Neuronal stem cell (in vitro differentiated cells): Measurements from ENCODE around the gene TBATA. TPM values are rescaled to one million over a fixed set of nuclear protein-coding genes. Genes with fewer than 3 reads are reported as not detected.

Experiments used
- DNase-seq: peaks from one replicate; pipeline ENCODE4 v3.0.0-alpha.2; 2013; ENCODE audit warnings: low spot score
- H2AFZ ChIP-seq: one replicate; pipeline ENCODE4 v1.6.1; 2013; ENCODE audit warnings: mild to moderate bottlenecking, low read length, inconsistent platforms
- H2AK5ac ChIP-seq: 2 replicates; pipeline ENCODE4 v1.6.1; 2013; ENCODE audit warnings: low read depth, mild to moderate bottlenecking, inconsistent platforms, low read length, moderate library complexity, mixed read lengths
- H2BK120ac ChIP-seq: 2 replicates; pipeline ENCODE4 v1.6.1; 2013; ENCODE audit warnings: low read depth, mild to moderate bottlenecking, inconsistent platforms, low read length, moderate library complexity, mixed read lengths
- H2BK12ac ChIP-seq: one replicate; pipeline ENCODE4 v1.6.1; 2013; ENCODE audit warnings: low read length, inconsistent platforms
- H2BK15ac ChIP-seq: 2 replicates; pipeline ENCODE4 v1.6.1; 2013; ENCODE audit warnings: mild to moderate bottlenecking, low read length, inconsistent platforms, mixed read lengths
- H2BK5ac ChIP-seq: one replicate; pipeline ENCODE4 v1.6.1; 2013; ENCODE audit warnings: inconsistent platforms, mild to moderate bottlenecking, low read length, moderate library complexity
- H3K14ac ChIP-seq: one replicate; pipeline ENCODE4 v1.6.1; 2013; ENCODE audit warnings: low read length, inconsistent platforms
- H3K18ac ChIP-seq: 2 replicates; pipeline ENCODE4 v1.6.1; 2013; ENCODE audit warnings: low read length, inconsistent platforms
- H3K23ac ChIP-seq: 2 replicates; pipeline ENCODE4 v1.6.1; 2013; ENCODE audit warnings: low read depth, mild to moderate bottlenecking, mixed read lengths, low read length, inconsistent platforms; ENCODE audit not compliant: poor library complexity
- H3K27ac ChIP-seq: replicated peaks from 3 replicates; pipeline ENCODE4 v1.5.1; 2013; ENCODE audit warnings: low read length, inconsistent platforms
- H3K27me3 ChIP-seq, 3 experiments: 2 replicates each; pipeline ENCODE4 v1.6.1; 2013; ENCODE audit warnings: low read length in 3 of 3, mild to moderate bottlenecking in 2 of 3, inconsistent platforms in 1 of 3, low read depth in 1 of 3, mixed read lengths in 1 of 3, moderate library complexity in 1 of 3; ENCODE audit not compliant: control insufficient read depth in 3 of 3, insufficient read depth in 3 of 3
- H3K36me3 ChIP-seq, 2 donors: replicated peaks in 1 of 2; 2 replicates each; pipeline ENCODE4 v1.6.1; 2013; ENCODE audit warnings: low read length in 2 of 2; ENCODE audit not compliant: control insufficient read depth in 2 of 2, insufficient read depth in 2 of 2
- H3K4ac ChIP-seq: 2 replicates; pipeline ENCODE4 v1.6.1; 2013; ENCODE audit warnings: inconsistent platforms, mild to moderate bottlenecking, low read length, moderate library complexity
- H3K4me1 ChIP-seq, 2 donors: 1 replicate in 1 of 2; 2 replicates in 1 of 2; pipeline ENCODE4 v1.6.1; 2013; ENCODE audit warnings: low read length in 2 of 2, low read depth in 1 of 2; ENCODE audit not compliant: control insufficient read depth in 2 of 2, insufficient read depth in 1 of 2
- H3K4me2 ChIP-seq: one replicate; pipeline ENCODE4 v1.6.1; 2013; ENCODE audit warnings: mild to moderate bottlenecking, low read length, inconsistent platforms; ENCODE audit not compliant: insufficient read depth, poor library complexity, severe bottlenecking
- H3K4me3 ChIP-seq, 2 donors: 2 replicates each; pipeline ENCODE4 v1.5.1; 2013; ENCODE audit warnings: low read length in 2 of 2, mild to moderate bottlenecking in 2 of 2, inconsistent platforms in 1 of 2, moderate library complexity in 1 of 2
- H3K79me1 ChIP-seq: one replicate; pipeline ENCODE4 v1.6.1; 2013; ENCODE audit warnings: low read depth, mild to moderate bottlenecking, inconsistent platforms, low read length, moderate library complexity
- H3K9ac ChIP-seq: one replicate; pipeline ENCODE4 v1.6.1; 2013; ENCODE audit warnings: mild to moderate bottlenecking, low read depth, low read length, inconsistent platforms; ENCODE audit not compliant: poor library complexity
- H3K9me3 ChIP-seq, 2 donors: replicated peaks in 1 of 2; 2 replicates each; pipeline versions ENCODE3 to v1.6.1; 2013; ENCODE audit warnings: low read length in 2 of 2, mild to moderate bottlenecking in 2 of 2, inconsistent platforms in 1 of 2, low read depth in 1 of 2, mixed read lengths in 1 of 2, moderate library complexity in 1 of 2; ENCODE audit not compliant: control insufficient read depth in 2 of 2, insufficient read depth in 1 of 2
- H4K8ac ChIP-seq: one replicate; pipeline ENCODE4 v1.6.1; 2013; ENCODE audit warnings: low read depth, mild to moderate bottlenecking, inconsistent platforms, low read length, moderate library complexity
- H4K91ac ChIP-seq: one replicate; pipeline ENCODE4 v1.6.1; 2013; ENCODE audit warnings: low read length, low read depth, mild to moderate bottlenecking, inconsistent platforms; ENCODE audit not compliant: poor library complexity
- WGBS, 2 donors: extraction: QIAGEN DNeasy Blood & Tissue Kit; methylation state at CpG; one replicate each; pipeline ENCODE4 v1.1.7; 2013; ENCODE audit warnings: missing lambda C conversion rate in 2 of 2, mixed read lengths in 1 of 2; ENCODE audit not compliant: insufficient read length in 2 of 2, insufficient replicate concordance in 1 of 2; ENCODE audit errors: extremely low coverage in 2 of 2; 5-methylcytosine and 5-hydroxymethylcytosine counted together
- small RNA-seq: library from polyadenylated mRNA; stranded (forward); fragments of <200 nt; extraction: miRNeasy Mini kit (QIAGEN cat#:217004); gene quantifications from one replicate; pipeline ENCODE3, GENCODE V24; 2013; ENCODE audit not compliant: insufficient read depth

Gene TBATA

DNA sequence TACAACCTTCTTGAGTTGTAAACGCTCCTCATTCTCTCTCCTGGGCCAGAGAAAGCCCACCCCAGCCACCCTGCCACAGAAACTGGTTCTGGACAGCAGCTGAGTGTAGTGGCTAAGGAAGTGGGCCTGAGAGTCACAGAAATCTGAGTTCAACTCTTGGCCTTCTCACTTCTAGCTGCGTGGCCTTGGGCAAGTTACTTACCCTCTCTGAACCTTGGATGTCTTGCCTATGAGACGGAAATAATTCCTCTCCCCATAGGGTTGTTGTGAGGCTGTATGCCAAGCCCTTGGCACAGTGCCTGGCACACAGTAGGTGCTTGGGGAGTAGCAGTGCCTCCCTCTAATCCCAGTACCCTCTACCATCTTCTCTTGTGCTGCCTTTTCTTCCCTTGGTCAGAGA, 61.4 kb downstream of the TBATA start:
- Histone ChIP-seq H3K23ac (no peak overlapping the region), H3K4me2 (no peak overlapping the region), H2AK5ac (no peak overlapping the region), H3K79me1 (no peaks in the 10 kb centered on the region), H2BK12ac (no peak overlapping the region), H3K18ac (no peak overlapping the region), H3K4ac (no peak overlapping the region), H2BK120ac (no peak overlapping the region), H4K8ac (no peak overlapping the region), H2BK15ac (no peak overlapping the region), H3K27ac (no peak overlapping the region), H2AFZ (no peak overlapping the region), H3K27me3 (peaks cover 0 to under 1% (median 0%) of the 10 kb centered on the region in 3 experiments), H3K36me3 (no peaks in the 10 kb centered on the region), H3K9me3 (no peaks in the 10 kb centered on the region), H3K14ac (no peak overlapping the region), H4K91ac (no peak overlapping the region), H3K4me1 (no peaks in the 10 kb centered on the region), H2BK5ac (no peak overlapping the region), H3K4me3 (no peak overlapping the region), H3K9ac (no peak overlapping the region)
- no peak for DNase-seq
- no CpG with 5 or more reads among the region's 3 CpGs for WGBS, 2 donors

DNA sequence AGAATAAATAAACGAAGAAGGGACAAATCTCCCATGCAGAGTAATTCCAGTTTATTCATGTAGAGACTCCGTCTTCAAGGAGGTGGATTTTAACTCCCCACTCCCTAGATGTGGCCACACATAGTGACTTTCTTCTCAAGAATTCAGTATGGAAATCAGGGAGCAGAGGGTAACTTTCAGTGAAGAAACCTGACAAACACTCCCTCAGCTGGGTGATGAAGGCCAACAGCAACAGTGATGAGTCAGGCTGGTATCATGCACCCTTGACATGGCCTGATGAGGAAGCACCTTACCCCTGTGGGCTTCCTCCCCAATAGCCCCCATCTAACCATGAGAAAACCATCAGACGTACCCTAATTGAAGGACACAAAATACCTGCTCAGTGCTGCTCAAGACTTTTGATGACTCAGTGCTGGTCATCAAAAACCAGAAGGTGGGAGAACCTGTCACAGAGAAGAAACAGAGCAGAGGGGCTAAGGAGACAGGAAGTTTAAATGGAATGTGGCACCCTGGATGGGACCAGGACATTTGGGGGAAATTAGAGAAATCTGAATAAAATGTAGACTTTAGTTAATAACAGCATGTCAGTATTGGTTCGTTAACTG, 62.3 kb downstream of the TBATA start:
- Histone ChIP-seq H3K27me3 (no peaks in the 10 kb centered on the region), H3K4me1 (no peaks in the 10 kb centered on the region), H2AK5ac (no peak overlapping the region), H2BK15ac (no peak overlapping the region), H3K23ac (peak overlapping the region; percentile 44), H2BK12ac (no peak overlapping the region), H2BK120ac (no peak overlapping the region), H3K9me3 (no peaks in the 10 kb centered on the region), H3K14ac (no peak overlapping the region), H2AFZ (no peak overlapping the region), H4K91ac (no peak overlapping the region), H3K27ac (no peak overlapping the region), H4K8ac (no peak overlapping the region), H3K4me2 (no peak overlapping the region), H3K4ac (no peak overlapping the region), H3K4me3 (no peak overlapping the region), H3K79me1 (no peaks in the 10 kb centered on the region), H3K36me3 (no peaks in the 10 kb centered on the region), H3K9ac (no peak overlapping the region), H3K18ac (no peak overlapping the region), H2BK5ac (no peak overlapping the region)
- no peak for DNase-seq
- WGBS, 2 donors = no CpG with 5 or more reads among the region's 4 CpGs

Small RNA genes lying within 50 kb of the gene (small RNA-seq; reads per million reads assigned to genes)
- not detected for gene RPS26P40
